OCI-LY3 (cell line): ENCODE data around the gene PPP2R2B.

Experiments
- H2AFZ ChIP-seq: fragments of 200-600, 300-600 bp; shearing (Covaris generic); 2 replicates; pipeline ENCODE4 v1.6.0; 2014; ENCODE audit warnings: antibody characterized with exemption, low read depth, low read length
- H3K27ac ChIP-seq: fragments of 200-600, 300-600 bp; sonication (generic); 2 replicates; pipeline ENCODE4 v1.5.1; 2014; ENCODE audit warnings: mild to moderate bottlenecking, low read length, moderate library complexity, mixed read lengths
- H3K27me3 ChIP-seq: fragments of 200-600, 300-600 bp; sonication (generic); 2 replicates; pipeline ENCODE4 v1.6.1; 2014; ENCODE audit warnings: low read depth, low read length, mixed read lengths
- H3K36me3 ChIP-seq: fragments of 200-600, 300-600 bp; sonication (generic); replicated peaks from 2 replicates; pipeline ENCODE3; 2014; ENCODE audit warnings: low read depth, low read length, mixed read lengths
- H3K4me1 ChIP-seq: fragments of 300-600, 200-600 bp; sonication (generic); 2 replicates; pipeline ENCODE4 v1.6.1; 2014; ENCODE audit warnings: low read length, mixed read lengths
- H3K4me2 ChIP-seq: fragments of 200-600, 300-600 bp; sonication (generic); 2 replicates; pipeline ENCODE4 v1.6.1; 2014; ENCODE audit warnings: low read length, mixed read lengths
- H3K4me3 ChIP-seq: fragments of 300-600, 200-600 bp; sonication (generic); 2 replicates; pipeline ENCODE4 v1.5.1; 2014; ENCODE audit warnings: antibody characterized with exemption, mild to moderate bottlenecking, low read length, moderate library complexity
- H3K79me2 ChIP-seq: fragments of 300-600, 200-600 bp; shearing (Covaris generic); 2 replicates; pipeline ENCODE4 v1.6.1; 2014; ENCODE audit warnings: mild to moderate bottlenecking, low read length, mixed read lengths
- H3K9ac ChIP-seq: fragments of 300-600, 200-600 bp; shearing (Covaris generic); 2 replicates; pipeline ENCODE4 v1.6.0; 2014; ENCODE audit warnings: mild to moderate bottlenecking, low read length, moderate library complexity
- H3K9me3 ChIP-seq: fragments of 200-600, 300-600 bp; shearing (Covaris generic); 2 replicates; pipeline ENCODE4 v1.6.1; 2014; ENCODE audit warnings: low read length, mixed read lengths; ENCODE audit not compliant: insufficient read depth
- H4K20me1 ChIP-seq: fragments of 200-600, 300-600 bp; sonication (generic); 2 replicates; pipeline ENCODE4 v1.6.1; 2016; ENCODE audit warnings: low read length, mixed read lengths; ENCODE audit not compliant: insufficient read depth
- CTCF ChIP-seq: fragments of 200-600, 300-600 bp; sonication (generic); IDR thresholded peaks from 2 replicates; pipeline ENCODE4 v1.5.1; 2014; ENCODE audit warnings: antibody characterized with exemption, low read length, low read depth
- EZH2phosphoT487 ChIP-seq: fragments of 200-600 bp; shearing (Covaris generic); IDR thresholded peaks from 2 replicates; pipeline ENCODE4 v1.6.1; 2018; ENCODE audit warnings: antibody characterized with exemption, mixed run types, low read depth

Gene PPP2R2B

GRCh38 chr5:146641941-146642340, 236.6 kb downstream of the PPP2R2B start:
- H3K79me2 ChIP-seq: no peaks in the 10 kb centered on the region
- H3K4me1 ChIP-seq: no peaks in the 10 kb centered on the region
- TF ChIP-seq EZH2phosphoT487 (no peak), CTCF (no peak)
- H3K9me3 ChIP-seq: no peaks in the 10 kb centered on the region
- H3K4me2 ChIP-seq: no peak overlapping the region
- H3K36me3 ChIP-seq: no peaks in the 10 kb centered on the region
- no peak overlapping the region for H3K4me3 ChIP-seq
- H3K27ac ChIP-seq: no peak overlapping the region
- H3K27me3 ChIP-seq: no peaks in the 10 kb centered on the region; the same call in 1 of the 2 replicates
- no peak overlapping the region for H2AFZ ChIP-seq
- H3K9ac ChIP-seq: no peak overlapping the region
- H4K20me1 ChIP-seq: no peaks in the 10 kb centered on the region

GRCh38 chr5:146640285-146640896, 238.2 kb downstream of the PPP2R2B start:
- H3K4me1 ChIP-seq: no peaks in the 10 kb centered on the region
- H3K27me3 ChIP-seq: no peaks in the 10 kb centered on the region; the same call in 1 of the 2 replicates
- no peaks in the 10 kb centered on the region for H4K20me1 ChIP-seq
- H3K4me2 ChIP-seq: no peak overlapping the region
- no peak overlapping the region for H3K4me3 ChIP-seq
- no peaks in the 10 kb centered on the region for H3K9me3 ChIP-seq
- TF ChIP-seq EZH2phosphoT487 (no peak), CTCF (no peak)
- no peaks in the 10 kb centered on the region for H3K79me2 ChIP-seq
- no peak overlapping the region for H2AFZ ChIP-seq
- no peak overlapping the region for H3K9ac ChIP-seq
- H3K27ac ChIP-seq: no peak overlapping the region
- no peaks in the 10 kb centered on the region for H3K36me3 ChIP-seq

- Histone ChIP-seq H3K4me1 (no peaks in the 10 kb centered on the region), H3K79me2 (no peaks in the 10 kb centered on the region), H3K4me2 (no peak overlapping the region), H3K27ac (no peak overlapping the region), H3K9me3 (no peaks in the 10 kb centered on the region), H3K9ac (no peak overlapping the region), H4K20me1 (no peaks in the 10 kb centered on the region), H3K36me3 (no peaks in the 10 kb centered on the region), H2AFZ (no peak overlapping the region), H3K27me3 (no peaks in the 10 kb centered on the region; the same call in 1 of the 2 replicates), H3K4me3 (no peak overlapping the region)
- TF ChIP-seq CTCF (no peak), EZH2phosphoT487 (no peak)
These were observed 243.1 kb downstream of the PPP2R2B start for GRCh38 chr5:146635443-146635842.

GRCh38 chr5:146633323-146633764, 245.2 kb downstream of the PPP2R2B start:
- Histone ChIP-seq H3K4me2 (no peak overlapping the region), H2AFZ (no peak overlapping the region), H3K36me3 (no peaks in the 10 kb centered on the region), H3K4me3 (no peak overlapping the region), H3K27me3 (no peaks in the 10 kb centered on the region; the same call in 1 of the 2 replicates), H3K79me2 (no peaks in the 10 kb centered on the region), H4K20me1 (no peaks in the 10 kb centered on the region), H3K9me3 (no peaks in the 10 kb centered on the region), H3K9ac (no peak overlapping the region), H3K4me1 (no peaks in the 10 kb centered on the region), H3K27ac (no peak overlapping the region)
- no peak for TF ChIP-seq CTCF
- TF ChIP-seq EZH2phosphoT487: no peak
